Activated CD8-positive, alpha-beta memory T cell treated with anti-CD3 and anti-CD28 coated beads for 36 hours (primary cell): Measurements from ENCODE around the gene NAALADL2. TPM values are rescaled to one million over a fixed set of nuclear protein-coding genes. Genes with fewer than 3 reads are reported as not detected.

Experiments used
- CTCF ChIA-PET: fragments of 350-600 bp; sonication (Branson Sonifier 250); formaldehyde crosslinking; loops from one replicate; lab custom pipeline; 2021; ENCODE audit warnings: antibody characterized with exemption; lab: Charles Lee
- POLR2A ChIA-PET: fragments of 350-600 bp; sonication (Branson Sonifier 250); formaldehyde crosslinking; loops from one replicate; lab custom pipeline; 2021; ENCODE audit warnings: antibody characterized with exemption; lab: Charles Lee
- total RNA-seq, 2 experiments: library from RNA; stranded (reverse); gene quantifications; one replicate each; pipeline ENCODE4 v1.2.3, GENCODE V29; 2021

NAALADL2 gene
- total RNA-seq, 2 experiments from 2014 or later = not detected

DNA sequence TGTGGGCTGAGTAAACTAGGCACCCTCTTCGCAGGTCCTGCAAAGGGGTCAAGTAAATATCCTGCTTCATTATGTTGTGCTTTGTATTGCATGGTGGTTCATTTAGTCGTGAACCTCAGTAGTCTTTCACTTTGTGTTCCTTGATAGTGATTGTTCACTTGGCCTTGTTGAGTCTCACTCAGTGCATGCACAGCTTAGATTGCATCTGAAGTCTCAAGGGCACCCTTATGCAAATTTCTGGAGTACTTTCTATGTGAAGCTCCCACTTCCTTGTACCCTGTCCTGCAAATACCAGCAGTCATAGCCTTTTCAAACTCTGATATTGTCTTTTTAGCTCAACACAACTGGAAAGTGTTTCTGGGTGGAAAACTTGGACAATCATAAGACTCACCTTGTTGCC is 519.2 kb downstream of the NAALADL2 start:
- CTCF ChIA-PET = no interaction called here
- POLR2A ChIA-PET = no interaction called here

DNA sequence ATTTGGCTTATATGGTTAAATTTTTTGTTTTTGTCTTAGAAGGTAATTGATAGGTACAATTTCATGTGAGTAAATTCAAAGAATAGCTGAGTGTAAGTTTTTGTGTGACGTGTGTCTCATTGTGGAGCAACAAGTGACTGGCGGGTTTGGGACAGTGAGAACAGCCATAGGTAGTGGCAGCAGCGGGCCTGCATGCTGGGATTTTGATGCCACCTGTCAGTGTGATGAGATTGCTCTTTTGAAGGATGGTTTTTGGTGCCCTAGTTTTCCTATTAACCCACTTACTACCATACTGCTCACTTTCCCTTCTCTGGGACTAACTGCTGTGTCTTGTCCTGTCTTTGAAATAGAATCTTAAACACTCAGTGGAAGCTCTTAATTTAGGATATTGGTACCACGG is 522.6 kb downstream of the NAALADL2 start:
- CTCF ChIA-PET = no interaction called here
- POLR2A ChIA-PET = no interaction called here

DNA sequence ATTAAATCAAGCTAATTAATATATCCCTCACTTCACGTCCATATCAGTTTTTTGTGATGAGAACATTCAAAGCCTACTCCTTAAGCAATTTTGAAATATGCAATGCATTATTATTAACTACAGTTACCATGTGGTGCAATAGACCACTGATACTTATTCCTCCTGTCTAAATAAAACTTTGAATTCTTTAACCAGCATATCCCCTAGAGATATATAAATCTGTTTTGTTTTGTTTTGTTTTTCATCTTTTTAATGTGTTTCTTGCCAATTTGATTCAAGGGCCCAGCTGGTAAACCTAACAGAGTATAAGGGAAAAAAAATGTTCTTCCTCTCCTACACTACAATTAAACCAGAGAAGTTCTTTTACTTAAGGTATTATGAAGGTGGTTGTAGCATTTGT is 524.2 kb downstream of the NAALADL2 start:
- POLR2A ChIA-PET = no interaction called here
- CTCF ChIA-PET = no interaction called here

DNA sequence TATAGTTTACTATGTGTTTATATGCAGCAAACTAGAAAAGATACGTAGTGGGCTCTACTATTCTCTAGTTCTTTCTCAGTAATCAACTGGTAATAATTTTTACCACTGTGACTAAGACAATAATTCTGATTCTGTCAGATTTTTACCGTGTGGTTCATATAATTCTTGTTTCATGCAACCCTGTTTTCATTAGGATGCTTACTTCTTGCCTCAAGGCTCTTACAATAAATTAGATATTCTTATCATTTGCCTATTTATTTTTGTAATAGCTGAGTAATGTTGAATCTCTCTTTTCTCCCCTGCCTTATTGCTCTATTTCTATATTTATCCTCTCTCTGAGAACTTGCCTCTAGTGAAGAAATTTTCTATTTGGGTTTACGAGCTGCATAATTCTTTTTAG is 524.7 kb downstream of the NAALADL2 start:
- ChIA-PET CTCF (no interaction called here), POLR2A (no interaction called here)

DNA sequence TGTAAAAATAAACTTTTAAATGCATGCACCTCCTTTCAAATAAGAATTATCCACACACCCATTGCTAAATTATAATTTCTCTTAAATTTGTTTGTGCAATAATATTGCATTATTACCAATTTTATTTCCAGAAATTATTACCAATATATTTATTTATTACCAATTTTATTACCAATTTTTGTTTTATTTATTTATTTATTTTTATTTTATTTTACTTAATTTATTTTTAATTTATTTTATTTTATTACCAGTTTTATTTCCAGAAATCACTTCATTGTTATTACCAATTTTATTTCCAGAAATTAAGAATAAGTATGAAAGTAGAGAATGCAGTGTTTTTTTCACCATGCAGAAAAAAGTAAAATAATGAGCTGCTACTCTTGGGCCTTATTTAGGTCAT is 525.4 kb downstream of the NAALADL2 start:
- POLR2A ChIA-PET = no interaction called here

DNA sequence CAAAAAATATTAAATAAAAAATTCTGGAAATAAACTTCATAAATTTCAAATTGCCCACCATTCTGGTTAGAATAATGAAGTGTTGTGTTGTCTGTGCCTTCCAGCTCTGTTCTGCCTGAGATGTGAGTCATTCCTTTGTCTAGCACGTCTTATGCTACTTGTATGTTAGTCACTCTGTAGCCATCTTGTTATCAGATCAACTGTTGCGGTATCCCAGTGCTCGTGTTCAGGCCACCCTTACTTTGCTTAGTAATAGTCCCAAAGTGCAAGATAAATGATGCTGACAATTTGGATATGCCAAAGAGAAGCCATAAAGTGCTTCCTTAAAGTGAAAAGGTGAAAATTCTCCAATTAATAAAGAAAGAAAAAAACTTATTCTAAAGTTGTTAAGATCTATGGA is 527.5 kb downstream of the NAALADL2 start:
- POLR2A ChIA-PET = no interaction called here
- CTCF ChIA-PET = no interaction called here

More for the DNA sequence above, 525.4 kb downstream of the NAALADL2 start:
- CTCF ChIA-PET = no interaction called here

DNA sequence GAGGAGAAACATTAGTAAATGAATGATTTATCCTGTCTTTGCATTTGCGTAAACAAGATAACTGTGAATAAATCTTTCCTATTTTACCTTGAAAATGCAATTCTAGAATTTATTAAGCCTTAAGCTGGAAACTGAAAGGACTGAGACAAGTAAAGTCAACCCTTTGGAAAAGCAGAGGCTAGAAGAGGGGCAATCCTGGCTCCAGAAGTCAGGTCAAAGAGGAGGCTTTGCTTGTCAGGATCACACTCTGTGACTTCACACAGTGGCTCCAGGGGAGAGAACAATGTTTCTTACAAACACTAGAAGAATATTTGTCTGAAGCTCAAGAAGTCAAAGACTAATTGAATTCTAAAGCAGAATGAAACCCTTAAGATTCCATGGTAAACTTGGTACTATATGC is 530.4 kb downstream of the NAALADL2 start:
- CTCF ChIA-PET = no interaction called here
- POLR2A ChIA-PET = no interaction called here

DNA sequence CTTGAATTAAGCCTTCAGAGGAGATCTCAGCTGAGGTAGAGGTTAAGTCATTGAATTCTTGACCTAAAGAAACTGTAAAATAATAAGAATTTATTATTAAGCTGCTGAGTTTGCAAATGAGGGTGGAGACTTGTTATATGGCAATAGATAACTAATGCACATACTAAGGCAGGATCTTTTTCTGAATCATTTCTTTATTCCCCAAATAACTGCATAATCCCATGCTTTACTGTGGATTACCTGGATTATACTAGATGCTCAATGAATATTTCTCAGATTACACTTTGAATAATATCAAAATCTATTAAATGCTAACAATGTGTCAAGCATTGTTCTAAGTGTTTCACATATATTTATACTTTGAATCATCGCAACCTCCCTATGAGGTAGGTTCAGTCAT is 532.5 kb downstream of the NAALADL2 start:
- ChIA-PET POLR2A (no interaction called here), CTCF (no interaction called here)

DNA sequence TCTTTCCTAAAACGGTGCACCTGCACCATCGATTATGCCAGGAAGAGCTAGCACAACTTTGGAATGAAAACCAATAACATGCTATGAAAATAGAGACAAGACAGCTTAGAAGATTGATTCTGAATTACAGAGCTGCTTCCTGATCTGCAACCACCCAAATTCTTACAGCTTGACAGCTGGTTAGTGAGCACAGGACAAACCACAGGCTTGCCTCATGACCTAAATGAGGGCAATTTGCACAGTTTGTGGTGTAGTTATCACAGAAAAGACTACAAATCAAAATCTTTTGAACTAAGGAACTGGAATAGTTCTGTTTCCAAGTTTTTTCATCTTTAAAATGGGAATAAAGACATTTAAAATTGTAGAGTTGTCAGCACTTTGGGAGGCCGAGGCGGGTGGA is 533.5 kb downstream of the NAALADL2 start:
- POLR2A ChIA-PET = no interaction called here

DNA sequence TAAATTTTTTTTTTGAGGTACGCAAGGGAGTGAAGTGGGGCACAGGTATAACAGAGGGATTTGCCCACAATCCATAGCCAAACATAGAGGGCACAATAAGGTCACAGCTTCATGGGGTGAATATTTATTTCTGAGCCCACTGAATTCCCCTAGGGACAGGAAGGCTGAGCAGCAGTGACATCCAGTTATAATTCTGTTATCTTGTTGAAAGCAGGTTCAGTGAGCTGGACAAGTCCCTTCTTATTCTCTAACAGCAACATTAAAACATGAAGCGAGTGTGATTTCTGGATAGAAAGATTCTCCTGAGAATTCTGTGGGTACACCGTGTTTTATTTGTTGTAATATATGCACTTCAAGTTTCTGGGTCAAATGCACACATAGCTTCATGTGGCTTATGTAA is 538.2 kb downstream of the NAALADL2 start:
- ChIA-PET POLR2A (no interaction called here), CTCF (no interaction called here)

More for the DNA sequence above, 533.5 kb downstream of the NAALADL2 start:
- CTCF ChIA-PET = no interaction called here

DNA sequence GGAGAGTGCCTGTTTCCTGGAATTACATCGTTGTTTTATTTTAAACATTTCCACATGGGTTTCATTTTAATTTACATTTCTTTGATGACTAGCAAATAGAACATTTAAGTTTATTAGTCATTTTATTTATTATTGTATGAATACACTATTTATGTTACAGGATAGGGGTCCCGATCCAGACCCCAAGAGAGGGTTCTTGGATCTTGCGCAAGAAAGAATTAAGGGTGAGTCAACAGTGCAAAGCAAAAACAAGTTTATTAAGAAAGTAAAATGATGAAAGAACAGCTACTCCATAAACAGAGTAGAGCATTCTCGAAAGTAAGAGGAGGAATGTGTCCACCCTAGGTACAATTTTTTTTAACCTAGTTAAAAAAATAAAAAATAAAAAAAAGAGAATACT is 539.5 kb downstream of the NAALADL2 start:
- CTCF ChIA-PET = no interaction called here
- POLR2A ChIA-PET = no interaction called here

DNA sequence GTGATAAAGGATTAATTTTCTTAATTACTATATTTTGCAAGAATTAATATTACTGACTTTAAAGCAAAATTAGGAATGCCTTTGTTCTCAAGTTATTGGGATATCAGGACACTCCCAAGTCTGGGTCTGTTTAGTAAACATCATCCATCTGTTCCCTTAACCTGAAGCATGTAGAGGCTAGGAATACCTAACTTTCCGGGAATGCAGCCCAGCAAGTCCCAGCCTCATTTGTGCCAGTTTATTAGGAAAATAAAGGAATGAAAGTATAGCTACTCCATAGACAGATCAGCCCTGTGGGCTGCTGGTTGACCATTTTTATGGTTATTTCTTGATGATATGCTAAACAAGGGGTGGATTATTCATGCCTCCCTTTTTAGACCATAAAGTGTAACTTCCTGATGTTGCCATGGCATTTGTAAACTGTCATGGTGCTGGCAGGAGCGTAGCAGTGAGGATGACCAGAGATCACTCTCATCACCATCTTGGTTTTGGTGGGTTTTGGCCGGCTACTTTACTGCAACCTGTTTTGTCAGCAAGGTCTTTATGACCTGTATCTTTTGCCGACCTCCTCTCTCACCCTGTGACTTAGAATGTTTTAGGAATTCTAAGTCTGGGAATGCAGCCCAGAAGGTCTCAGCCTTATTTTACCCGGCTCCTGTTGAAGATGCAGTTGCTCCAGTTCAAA is 540.2 kb downstream of the NAALADL2 start:
- POLR2A ChIA-PET = no interaction called here
- CTCF ChIA-PET = no interaction called here

DNA sequence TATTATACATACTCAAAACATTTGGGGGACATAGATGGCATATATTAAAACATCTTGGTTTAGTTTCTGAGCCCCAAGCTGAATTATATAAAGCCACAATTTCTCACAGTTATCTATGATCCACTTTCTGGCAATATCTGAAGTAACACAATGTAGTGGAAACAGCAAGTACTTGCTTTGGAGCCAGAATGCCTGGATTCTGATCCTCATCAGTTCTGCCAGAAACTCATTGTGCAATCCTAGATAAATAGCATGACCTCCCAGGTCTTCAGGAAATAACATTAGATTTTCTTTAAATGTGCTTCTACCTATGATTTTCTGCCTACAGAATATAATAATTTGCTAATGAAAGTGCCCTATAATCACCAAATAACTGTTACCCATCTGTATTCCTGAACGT is 544.9 kb downstream of the NAALADL2 start:
- POLR2A ChIA-PET = no interaction called here
- CTCF ChIA-PET = no interaction called here

DNA sequence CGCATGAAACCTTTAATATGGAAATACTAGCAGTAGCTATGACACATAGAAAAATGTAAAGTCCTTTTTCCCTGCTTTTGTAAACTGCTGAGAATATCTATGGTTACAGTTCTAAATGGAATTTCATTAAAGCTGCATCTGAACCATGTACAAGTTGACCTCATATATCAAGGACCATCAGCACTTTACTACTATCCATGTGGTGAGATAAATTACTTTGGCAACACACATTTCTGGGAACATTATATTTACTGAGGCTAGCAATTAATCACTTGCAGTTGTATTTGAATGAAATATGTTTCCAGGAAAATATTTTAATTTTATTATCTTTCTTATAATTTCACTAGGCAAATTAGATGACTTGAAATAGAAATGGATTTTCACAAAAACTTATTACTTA is 545.5 kb downstream of the NAALADL2 start:
- CTCF ChIA-PET = no interaction called here
- POLR2A ChIA-PET = no interaction called here

DNA sequence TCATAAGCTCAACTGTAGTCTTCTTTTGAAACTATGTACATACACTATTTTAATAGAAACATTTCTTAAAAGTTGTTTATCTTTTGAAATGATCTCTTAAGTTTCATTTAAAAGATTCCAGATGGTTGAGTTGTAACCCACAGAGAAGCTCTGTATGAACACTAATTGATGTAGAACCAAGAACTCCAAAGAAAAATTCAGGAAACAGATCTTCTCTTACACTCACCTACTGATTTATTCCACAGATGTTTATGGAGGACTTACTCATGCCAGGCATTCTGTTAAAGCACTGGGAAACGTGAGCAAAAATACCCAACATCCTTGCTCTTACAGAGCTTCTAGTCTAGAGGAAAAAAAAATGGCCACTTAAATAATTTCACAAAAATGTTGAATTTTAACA is 551.1 kb downstream of the NAALADL2 start:
- ChIA-PET CTCF (no interaction called here), POLR2A (no interaction called here)

DNA sequence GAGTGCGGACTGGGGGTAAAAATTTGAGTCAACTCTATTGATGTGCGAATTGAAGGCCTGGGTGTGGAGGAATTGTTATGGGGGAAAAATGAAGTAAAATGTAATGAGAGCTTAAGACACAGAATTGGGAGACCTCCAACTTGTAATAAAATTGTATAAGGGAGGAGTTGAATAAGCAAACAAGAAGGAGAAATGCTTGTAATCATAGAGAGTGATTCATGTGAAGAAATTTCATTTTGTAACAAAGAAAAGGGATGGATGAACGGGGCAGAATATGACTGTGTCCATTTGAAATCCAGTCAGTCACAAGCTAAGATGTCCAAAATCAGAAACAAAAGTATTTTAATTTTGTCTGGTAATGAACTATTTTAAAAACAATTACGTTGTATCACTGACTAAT is 552.3 kb downstream of the NAALADL2 start:
- CTCF ChIA-PET = no interaction called here
- POLR2A ChIA-PET = no interaction called here

DNA sequence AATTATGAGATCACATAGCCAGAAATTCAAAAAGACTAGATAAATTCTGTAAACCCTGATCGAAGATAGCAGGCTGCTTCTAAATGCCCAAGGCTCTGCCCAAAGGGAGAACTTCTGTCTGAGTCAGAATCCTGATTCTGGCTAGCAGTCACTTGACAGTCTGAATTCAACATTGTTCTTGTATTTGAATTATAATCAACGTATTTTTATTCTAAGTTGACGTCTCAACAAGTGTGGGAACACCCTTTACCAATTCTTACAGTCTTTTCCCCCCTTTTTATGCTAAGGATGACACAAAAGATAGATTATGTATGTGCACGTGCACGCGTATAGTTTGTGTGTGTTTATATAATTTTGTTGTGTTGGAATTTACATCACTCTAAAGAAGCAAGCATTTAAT is 552.8 kb downstream of the NAALADL2 start:
- ChIA-PET POLR2A (no interaction called here), CTCF (no interaction called here)

DNA sequence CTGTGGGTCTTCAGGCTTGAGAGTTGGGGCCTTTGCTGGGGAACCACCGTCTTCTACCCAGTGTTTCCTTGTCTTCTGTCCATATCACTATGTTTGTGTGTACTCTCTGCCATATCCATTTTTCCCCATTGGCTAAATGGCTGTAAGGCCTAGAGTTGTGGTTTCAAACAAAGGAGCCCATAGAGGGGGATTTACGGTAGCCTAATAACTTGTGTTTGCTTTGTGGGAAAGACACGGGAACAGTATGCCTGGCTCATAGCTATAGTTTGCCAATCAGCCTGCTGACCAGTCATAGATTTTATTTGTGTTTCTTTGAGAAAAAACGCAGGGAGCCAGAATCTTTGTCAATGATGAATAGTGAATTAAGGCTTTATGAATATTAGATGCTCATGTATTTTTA is 554.8 kb downstream of the NAALADL2 start:
- CTCF ChIA-PET = no interaction called here
- POLR2A ChIA-PET = no interaction called here

DNA sequence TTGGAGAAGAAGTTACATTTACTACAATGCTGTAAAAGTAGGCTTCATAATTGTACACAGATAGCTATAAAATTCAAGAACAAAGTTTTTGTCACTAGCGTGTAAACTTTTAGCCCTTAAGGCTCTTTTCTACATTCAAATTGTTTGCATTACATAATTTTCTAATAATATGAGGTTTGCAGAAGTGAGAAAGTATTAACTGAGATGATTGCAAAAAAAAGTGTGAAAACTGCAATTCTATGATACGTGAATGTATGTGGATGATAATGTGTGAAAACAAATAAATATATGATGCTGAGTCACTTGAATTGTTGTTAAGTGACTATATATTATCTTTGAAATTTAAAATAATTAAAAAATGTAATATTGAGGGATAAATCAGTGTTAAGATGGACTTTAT is 557.5 kb downstream of the NAALADL2 start:
- ChIA-PET POLR2A (no interaction called here), CTCF (no interaction called here)

DNA sequence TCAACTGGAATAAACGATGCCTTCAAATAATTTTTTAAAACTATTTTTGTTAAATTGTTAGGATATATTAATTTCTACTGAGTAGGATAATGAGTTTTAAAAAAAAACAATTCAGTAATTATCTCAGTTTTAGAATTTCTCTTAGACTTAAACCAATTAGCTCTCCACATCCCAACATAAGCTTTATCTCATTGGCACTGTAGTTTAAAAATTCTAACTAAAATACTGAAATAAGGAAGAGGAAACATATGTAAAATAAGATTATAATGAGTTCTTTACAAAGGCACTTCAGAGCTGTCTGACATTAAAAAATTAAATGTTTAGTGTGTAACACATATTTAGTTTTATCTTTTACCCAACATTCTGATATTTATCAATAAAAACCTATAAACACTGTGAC is 558.3 kb downstream of the NAALADL2 start:
- ChIA-PET CTCF (no interaction called here), POLR2A (no interaction called here)

DNA sequence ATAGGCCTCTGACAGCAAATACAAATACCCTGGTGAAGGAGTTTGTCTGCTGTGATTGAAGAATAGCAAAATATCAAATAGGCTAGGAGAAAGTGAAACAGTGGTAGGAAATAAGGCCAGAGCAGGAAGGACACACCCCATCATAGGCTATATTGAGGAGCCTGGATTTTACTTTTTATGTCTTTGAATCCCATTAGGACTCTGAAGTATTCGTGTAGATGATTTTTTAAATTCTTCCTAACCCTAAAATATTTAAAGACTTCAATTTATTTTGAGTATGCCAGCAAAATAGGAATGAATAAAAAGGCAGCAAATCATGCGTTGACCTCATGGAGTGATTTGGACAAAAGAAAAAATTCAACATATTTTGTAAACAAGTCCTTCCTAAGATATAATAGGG is 562.8 kb downstream of the NAALADL2 start:
- CTCF ChIA-PET = no interaction called here

DNA sequence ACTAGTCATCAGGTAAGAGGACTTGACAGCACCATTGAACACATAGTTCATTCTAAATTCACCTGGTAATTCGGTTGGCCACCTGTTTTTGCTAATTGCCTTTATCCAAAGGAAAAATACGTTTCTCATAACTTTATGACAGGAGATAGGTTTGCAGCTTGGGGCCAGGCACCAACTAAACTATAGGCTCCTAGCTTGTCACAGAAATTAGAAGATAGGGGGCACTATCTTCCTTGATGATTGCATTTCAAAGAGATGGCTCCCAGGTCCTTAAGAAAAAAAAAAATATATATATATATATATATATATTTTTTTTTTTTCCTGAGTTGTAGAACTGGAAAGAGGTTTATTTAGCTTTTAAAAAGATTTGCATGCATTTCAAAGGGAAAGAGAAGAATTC is 563.6 kb downstream of the NAALADL2 start:
- CTCF ChIA-PET = interaction anchor here (0.7 kb wide), 1 partner anchor 143 kb away, joined by 4 read pairs; no protein-coding TSS in a partner anchor
- POLR2A ChIA-PET = no interaction called here

More for the DNA sequence above, 562.8 kb downstream of the NAALADL2 start:
- POLR2A ChIA-PET = no interaction called here
